ENCODE results near the gene PTPRJ. TPM values are rescaled to one million over a fixed set of nuclear protein-coding genes. Genes with fewer than 3 reads are reported as not detected.

PTPRJ gene
- total and polyA plus RNA-seq, 2 experiments from 2014 or later, result 8.9 to 12.4 TPM

- H3K4me1 ChIP-seq (ENCODE audit: low read depth), result peaks cover 26% of the 10 kb centered on the region
- no peaks in the 10 kb centered on the region for H3K9me3 ChIP-seq (ENCODE audit: low read depth)
- no peaks in the 10 kb centered on the region for H3K36me3 ChIP-seq
- H3K4me3 ChIP-seq, result no peak overlapping the region
- peak in 1 of 2 donors; percentile 28 for DNase-seq (ENCODE audit: low read depth in 1 of 2, low spot score in 1 of 2)
- no peaks in the 10 kb centered on the region for H3K27me3 ChIP-seq
- TF ChIP-seq, protein P1, sequence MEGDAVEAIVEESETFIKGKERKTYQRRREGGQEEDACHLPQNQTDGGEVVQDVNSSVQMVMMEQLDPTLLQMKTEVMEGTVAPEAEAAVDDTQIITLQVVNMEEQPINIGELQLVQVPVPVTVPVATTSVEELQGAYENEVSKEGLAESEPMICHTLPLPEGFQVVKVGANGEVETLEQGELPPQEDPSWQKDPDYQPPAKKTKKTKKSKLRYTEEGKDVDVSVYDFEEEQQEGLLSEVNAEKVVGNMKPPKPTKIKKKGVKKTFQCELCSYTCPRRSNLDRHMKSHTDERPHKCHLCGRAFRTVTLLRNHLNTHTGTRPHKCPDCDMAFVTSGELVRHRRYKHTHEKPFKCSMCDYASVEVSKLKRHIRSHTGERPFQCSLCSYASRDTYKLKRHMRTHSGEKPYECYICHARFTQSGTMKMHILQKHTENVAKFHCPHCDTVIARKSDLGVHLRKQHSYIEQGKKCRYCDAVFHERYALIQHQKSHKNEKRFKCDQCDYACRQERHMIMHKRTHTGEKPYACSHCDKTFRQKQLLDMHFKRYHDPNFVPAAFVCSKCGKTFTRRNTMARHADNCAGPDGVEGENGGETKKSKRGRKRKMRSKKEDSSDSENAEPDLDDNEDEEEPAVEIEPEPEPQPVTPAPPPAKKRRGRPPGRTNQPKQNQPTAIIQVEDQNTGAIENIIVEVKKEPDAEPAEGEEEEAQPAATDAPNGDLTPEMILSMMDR (IDR thresholded peaks at IDR 0.05; ENCODE audit: low read depth, low read length), result no peak
- H3K27ac ChIP-seq, result no peak overlapping the region
Measured at GRCh38 chr11:48095779-48096470, 115.6 kb downstream of the PTPRJ start.

GRCh38 chr11:48096588-48097525, 116.5 kb downstream of the PTPRJ start:
- Histone ChIP-seq H3K4me1 (ENCODE audit: low read depth) (peaks cover 26% of the 10 kb centered on the region), H3K9me3 (ENCODE audit: low read depth) (no peaks in the 10 kb centered on the region), H3K4me3 (no peak overlapping the region), H3K36me3 (no peaks in the 10 kb centered on the region), H3K27me3 (no peaks in the 10 kb centered on the region), H3K27ac (no peak overlapping the region)
- TF ChIP-seq, protein P1 (IDR thresholded peaks at IDR 0.05; ENCODE audit: low read depth, low read length), result no peak
- DNase-seq (ENCODE audit: low read depth in 1 of 2, low spot score in 1 of 2), result no peak

GRCh38 chr11:48098024-48098423, 117.7 kb downstream of the PTPRJ start:
- TF ChIP-seq, protein P1 (IDR thresholded peaks at IDR 0.05; ENCODE audit: low read depth, low read length), result no peak
- no peaks in the 10 kb centered on the region for H3K27me3 ChIP-seq
- H3K27ac ChIP-seq, result no peak overlapping the region
- no peak for DNase-seq (ENCODE audit: low read depth in 1 of 2, low spot score in 1 of 2)
- no peaks in the 10 kb centered on the region for H3K36me3 ChIP-seq
- H3K4me1 ChIP-seq (ENCODE audit: low read depth), result peaks cover 26% of the 10 kb centered on the region
- no peaks in the 10 kb centered on the region for H3K9me3 ChIP-seq (ENCODE audit: low read depth)
- H3K4me3 ChIP-seq, result no peak overlapping the region

DNA sequence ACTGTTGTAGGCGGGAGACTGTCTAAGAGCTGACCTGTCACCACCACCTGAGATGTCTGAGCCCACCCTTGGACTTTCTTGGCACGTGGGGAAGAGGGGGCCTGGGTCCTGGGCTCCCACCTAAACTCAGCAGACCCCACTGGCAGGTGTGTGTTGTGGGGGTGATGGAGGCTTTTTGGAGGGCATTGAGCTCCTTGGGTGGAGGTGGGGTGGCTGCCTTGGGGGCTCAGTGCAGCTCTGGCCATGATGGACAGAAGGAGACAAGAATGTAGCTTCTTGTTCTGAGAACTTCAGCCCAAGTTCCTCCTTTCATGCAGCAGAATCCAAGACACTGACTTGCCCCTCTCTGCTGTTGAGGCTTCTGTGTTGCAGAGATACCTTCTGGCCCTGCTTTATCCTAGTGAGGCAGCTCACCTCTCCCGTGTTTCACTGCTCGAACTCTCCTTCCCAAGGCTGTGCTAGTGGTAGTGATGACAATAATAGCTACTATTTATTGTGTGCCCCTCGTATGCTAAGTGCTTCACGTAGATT, 119.6 kb downstream of the PTPRJ start:
- Histone ChIP-seq H3K27me3 (no peaks in the 10 kb centered on the region), H3K27ac (no peak overlapping the region), H3K9me3 (ENCODE audit: low read depth) (no peaks in the 10 kb centered on the region), H3K36me3 (no peaks in the 10 kb centered on the region), H3K4me3 (no peak overlapping the region), H3K4me1 (ENCODE audit: low read depth) (peaks cover 22% of the 10 kb centered on the region)
- TF ChIP-seq, protein P1 (IDR thresholded peaks at IDR 0.05; ENCODE audit: low read depth, low read length), result no peak
- no peak for DNase-seq (ENCODE audit: low read depth in 1 of 2, low spot score in 1 of 2)

DNA sequence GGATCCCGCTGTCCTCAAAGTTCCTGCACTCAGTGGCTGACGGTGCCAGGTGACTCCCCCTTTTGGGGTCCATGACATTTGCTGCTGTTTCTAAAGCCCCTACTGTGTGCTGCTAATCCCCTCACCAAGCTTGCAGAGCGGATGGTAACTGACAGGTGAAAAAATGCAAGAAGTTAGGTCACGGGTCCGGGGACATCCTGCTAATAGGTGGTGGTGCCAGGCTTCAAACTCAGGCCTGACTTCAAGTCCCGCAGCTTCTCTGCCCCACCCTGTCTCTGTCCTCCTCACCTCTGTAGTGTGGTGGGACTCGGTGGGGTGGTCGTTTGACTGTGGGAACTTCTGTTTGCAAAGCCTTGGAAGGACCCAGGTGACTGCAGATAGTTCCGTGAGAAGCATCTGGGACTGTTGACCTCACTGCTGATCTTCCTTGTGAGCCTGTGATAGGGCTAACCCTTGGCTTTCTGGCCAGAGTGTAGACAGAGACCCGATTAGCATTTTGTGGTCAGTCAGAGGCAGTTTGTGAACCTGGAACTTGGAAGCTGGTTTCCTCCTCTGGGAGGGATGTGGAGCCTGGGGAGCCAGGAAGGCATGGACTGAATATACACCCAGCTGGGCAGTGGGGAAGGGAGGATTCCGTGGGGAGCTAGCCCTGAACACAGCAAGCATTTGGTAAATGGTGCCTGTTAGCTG, 120.8 kb downstream of the PTPRJ start:
- DNase-seq (ENCODE audit: low read depth in 1 of 2, low spot score in 1 of 2), result no peak
- no peak overlapping the region for H3K27ac ChIP-seq

More for the DNA sequence above, 120.8 kb downstream of the PTPRJ start:
- no peak overlapping the region for H3K4me3 ChIP-seq
- H3K4me1 ChIP-seq (ENCODE audit: low read depth), result peaks cover 20% of the 10 kb centered on the region
- no peaks in the 10 kb centered on the region for H3K36me3 ChIP-seq
- H3K9me3 ChIP-seq (ENCODE audit: low read depth), result no peaks in the 10 kb centered on the region
- TF ChIP-seq, protein P1 (IDR thresholded peaks at IDR 0.05; ENCODE audit: low read depth, low read length), result no peak
- H3K27me3 ChIP-seq, result no peaks in the 10 kb centered on the region

Measured in cardiac muscle cell (in vitro differentiated cells and primary cell).